Mucosa of descending colon (tissue), 3 donors: ENCODE data around the gene FKBP10. TPM values are rescaled to one million over a fixed set of nuclear protein-coding genes. Genes with fewer than 3 reads are reported as not detected.

Experiments used
- ATAC-seq: fragments of 200-7000 bp; cut with Tn5 transposase; one replicate; pipeline ENCODE4 v1.9.1; 2020; ENCODE audit warnings: mild to moderate bottlenecking, moderate library complexity
- DNase-seq, 3 donors: peaks; one replicate each; pipeline ENCODE4 v3.0.0-alpha.2; 2020
- H3K36me3 ChIP-seq: fragments of 200-600 bp; one replicate; pipeline ENCODE4 v1.8.0; 2021; ENCODE audit warnings: low read depth, mild to moderate bottlenecking
- H3K4me1 ChIP-seq: fragments of 200-600 bp; one replicate; pipeline ENCODE4 v1.8.0; 2021; ENCODE audit warnings: low read depth, mild to moderate bottlenecking
- H3K4me3 ChIP-seq: fragments of 200-600 bp; one replicate; pipeline ENCODE4 v1.8.0; 2021; ENCODE audit warnings: mild to moderate bottlenecking
- H3K9me3 ChIP-seq: fragments of 200-600 bp; one replicate; pipeline ENCODE4 v1.8.0; 2021; ENCODE audit warnings: mild to moderate bottlenecking
- CTCF ChIP-seq: fragments of 200-600 bp; IDR thresholded peaks from one replicate; pipeline ENCODE4 v1.8.0; 2022; ENCODE audit warnings: antibody characterized with exemption, mild to moderate bottlenecking
- intact Hi-C, 2 donors: fragments of 100-400 bp; cut with DNase I in 1 of 2; cut with micrococcal nuclease in 1 of 2; formaldehyde crosslinking; loops; one replicate each; pipeline versions ENCODE4 v1.11.0 to v1.11.1; 2022; cut with DNase I, micrococcal nuclease
- total RNA-seq, 3 donors: library from RNA; stranded (reverse); fragmentation: NEBNext Ultra II Directional in 2 of 3; extraction: Animal tissue kit (Norgen Biotek cat#: 25700) in 2 of 3; gene quantifications; one replicate each; pipeline versions ENCODE4 v1.2.1 to v1.2.4, GENCODE V29; 2021 to 2023
- donor health status: DM: no; HTN: no; CAD: no; lungs with moderate emphysema.
- donor health status: DM: no; HTN: no; CAD: no.
- donor health status: DM: no; HTN: yes; CAD: no.

FKBP10 gene
- total RNA-seq, 3 donors from 2014 or later = 5.7 to 32.7 (median 18.6) TPM

GRCh38 chr17:41792845-41793783 is 19.7 kb upstream of the FKBP10 start:
- DNase-seq = peak; percentile 76 to 87 (median 82)
- intact Hi-C loops = no loop called here
- peak; percentile 91 for ATAC-seq
- no peak for TF ChIP-seq CTCF
- H3K9me3 ChIP-seq = no peaks in the 10 kb centered on the region
- no peaks in the 10 kb centered on the region for H3K36me3 ChIP-seq
- no peak overlapping the region for H3K4me3 ChIP-seq
- peaks cover 30% of the 10 kb centered on the region for H3K4me1 ChIP-seq

GRCh38 chr17:41793784-41794539 is 18.8 kb upstream of the FKBP10 start:
- Histone ChIP-seq H3K4me1 (peaks cover 30% of the 10 kb centered on the region), H3K9me3 (no peaks in the 10 kb centered on the region), H3K36me3 (no peaks in the 10 kb centered on the region), H3K4me3 (no peak overlapping the region)
- DNase-seq (peak in 2 of 3 donors; percentile 59 to 62), ATAC-seq (peak; percentile 47)
- no peak for TF ChIP-seq CTCF
- intact Hi-C loops = no loop called here

- ATAC-seq (no peak), DNase-seq (no peak)
- Histone ChIP-seq H3K9me3 (no peaks in the 10 kb centered on the region), H3K4me3 (no peak overlapping the region), H3K36me3 (no peaks in the 10 kb centered on the region), H3K4me1 (peaks cover 30% of the 10 kb centered on the region)
- no peak for TF ChIP-seq CTCF
- intact Hi-C loops = no loop called here
Measured at GRCh38 chr17:41794540-41794975, 18.2 kb upstream of the FKBP10 start.

DNA sequence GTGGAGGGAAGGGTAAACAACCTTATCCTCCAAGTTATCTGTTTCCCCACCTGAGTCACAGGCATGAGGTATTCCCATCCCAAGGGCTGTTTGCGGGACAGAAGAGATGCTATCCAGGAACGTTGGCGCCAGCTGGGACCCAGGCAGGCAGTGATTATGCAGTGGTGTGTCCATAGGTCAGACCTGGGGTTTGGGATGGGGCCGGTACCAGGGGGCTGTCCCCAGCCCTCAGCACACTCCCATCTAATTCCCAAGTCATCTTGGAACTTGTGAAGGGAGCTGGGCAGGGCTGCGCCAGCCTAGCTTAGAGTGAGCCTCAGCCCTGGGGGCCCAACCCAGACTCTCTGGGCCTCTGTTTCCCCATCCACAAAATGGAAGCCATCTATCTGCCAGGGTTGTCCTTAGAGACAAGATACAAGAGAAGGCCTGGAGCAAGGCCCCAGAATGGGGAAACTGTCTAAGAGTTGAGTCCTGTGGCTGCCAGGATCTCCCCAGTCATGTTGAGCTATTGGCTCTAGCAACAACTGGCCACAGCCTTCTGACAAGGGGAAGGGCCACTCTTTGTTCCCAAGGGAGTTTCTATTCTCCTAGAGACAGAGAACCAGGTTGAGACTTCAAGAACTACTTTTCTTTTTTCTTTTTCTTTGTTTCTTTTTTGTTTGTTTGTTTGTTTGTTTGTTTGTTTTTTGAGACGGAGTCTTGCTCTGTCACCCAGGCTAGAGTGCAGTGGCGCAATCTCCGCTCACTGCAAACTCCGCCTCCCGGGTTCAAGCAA is 16.5 kb upstream of the FKBP10 start:
- ATAC-seq (no peak), DNase-seq (no peak)
- Histone ChIP-seq H3K4me3 (no peak overlapping the region), H3K9me3 (no peaks in the 10 kb centered on the region), H3K36me3 (no peaks in the 10 kb centered on the region), H3K4me1 (peaks cover 47% of the 10 kb centered on the region)
- intact Hi-C loops = no loop called here
- no peak for TF ChIP-seq CTCF

DNA sequence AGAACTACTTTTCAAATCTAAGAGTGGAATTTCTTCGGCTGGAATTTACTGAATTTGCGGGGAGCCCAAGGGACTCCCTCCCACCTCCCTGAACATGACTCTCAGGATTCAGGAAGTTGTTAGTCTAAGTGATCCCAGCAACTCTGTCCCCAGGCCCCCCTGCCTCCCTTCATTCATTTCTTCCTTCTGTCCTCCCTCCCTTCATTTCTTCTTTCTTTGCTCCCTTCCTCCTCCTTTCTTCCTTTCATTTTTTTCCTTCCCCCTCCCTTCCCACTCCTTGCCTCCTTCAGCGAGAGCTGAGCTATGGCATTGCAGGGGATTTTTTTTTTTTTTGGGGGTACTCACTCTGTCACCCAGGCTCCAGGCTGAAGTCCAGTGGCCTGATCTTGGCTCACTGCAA is 15.4 kb upstream of the FKBP10 start:
- no peak overlapping the region for H3K4me3 ChIP-seq
- intact Hi-C loops = no loop called here
- H3K9me3 ChIP-seq = no peaks in the 10 kb centered on the region
- no peak for ATAC-seq
- no peak for TF ChIP-seq CTCF
- no peak for DNase-seq
- H3K4me1 ChIP-seq = peaks cover 42% of the 10 kb centered on the region
- no peaks in the 10 kb centered on the region for H3K36me3 ChIP-seq
